ENCODE results near the gene OR2V1. TPM values are rescaled to one million over a fixed set of nuclear protein-coding genes. Genes with fewer than 3 reads are reported as not detected.

Gene OR2V1
- total RNA-seq, 4 donors from 2014 or later: not detected

GRCh38 chr5:181138258-181138657 is 7.3 kb upstream of the OR2V1 start:
- TF ChIP-seq, protein P1, sequence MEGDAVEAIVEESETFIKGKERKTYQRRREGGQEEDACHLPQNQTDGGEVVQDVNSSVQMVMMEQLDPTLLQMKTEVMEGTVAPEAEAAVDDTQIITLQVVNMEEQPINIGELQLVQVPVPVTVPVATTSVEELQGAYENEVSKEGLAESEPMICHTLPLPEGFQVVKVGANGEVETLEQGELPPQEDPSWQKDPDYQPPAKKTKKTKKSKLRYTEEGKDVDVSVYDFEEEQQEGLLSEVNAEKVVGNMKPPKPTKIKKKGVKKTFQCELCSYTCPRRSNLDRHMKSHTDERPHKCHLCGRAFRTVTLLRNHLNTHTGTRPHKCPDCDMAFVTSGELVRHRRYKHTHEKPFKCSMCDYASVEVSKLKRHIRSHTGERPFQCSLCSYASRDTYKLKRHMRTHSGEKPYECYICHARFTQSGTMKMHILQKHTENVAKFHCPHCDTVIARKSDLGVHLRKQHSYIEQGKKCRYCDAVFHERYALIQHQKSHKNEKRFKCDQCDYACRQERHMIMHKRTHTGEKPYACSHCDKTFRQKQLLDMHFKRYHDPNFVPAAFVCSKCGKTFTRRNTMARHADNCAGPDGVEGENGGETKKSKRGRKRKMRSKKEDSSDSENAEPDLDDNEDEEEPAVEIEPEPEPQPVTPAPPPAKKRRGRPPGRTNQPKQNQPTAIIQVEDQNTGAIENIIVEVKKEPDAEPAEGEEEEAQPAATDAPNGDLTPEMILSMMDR (IDR thresholded peaks at IDR 0.05; ENCODE audit: low read depth): no peak

- TF ChIP-seq, protein P1 (IDR thresholded peaks at IDR 0.05; ENCODE audit: low read depth): no peak
These were observed 5.5 kb upstream of the OR2V1 start for GRCh38 chr5:181136361-181136955.

DNA sequence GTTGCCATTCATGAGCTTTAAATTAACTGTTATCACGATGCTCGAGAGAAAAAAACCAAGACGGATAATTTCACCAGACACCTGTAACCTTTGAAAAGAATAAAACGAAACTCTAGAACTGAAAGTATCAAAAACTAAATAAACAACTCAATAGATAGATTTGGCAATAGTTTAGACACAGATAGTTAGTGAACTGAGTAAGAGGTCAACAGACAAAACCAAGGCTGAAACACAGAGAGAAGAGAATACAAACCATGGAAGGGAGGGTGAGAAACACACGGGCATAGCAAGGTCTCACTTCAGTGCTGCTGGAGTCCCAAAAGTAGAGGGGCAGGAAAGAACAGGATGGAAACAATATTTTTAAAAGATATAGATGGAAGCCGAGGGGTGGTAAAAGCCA is 3.3 kb upstream of the OR2V1 start:
- TF ChIP-seq, protein P1 (IDR thresholded peaks at IDR 0.05; ENCODE audit: low read depth): no peak

DNA sequence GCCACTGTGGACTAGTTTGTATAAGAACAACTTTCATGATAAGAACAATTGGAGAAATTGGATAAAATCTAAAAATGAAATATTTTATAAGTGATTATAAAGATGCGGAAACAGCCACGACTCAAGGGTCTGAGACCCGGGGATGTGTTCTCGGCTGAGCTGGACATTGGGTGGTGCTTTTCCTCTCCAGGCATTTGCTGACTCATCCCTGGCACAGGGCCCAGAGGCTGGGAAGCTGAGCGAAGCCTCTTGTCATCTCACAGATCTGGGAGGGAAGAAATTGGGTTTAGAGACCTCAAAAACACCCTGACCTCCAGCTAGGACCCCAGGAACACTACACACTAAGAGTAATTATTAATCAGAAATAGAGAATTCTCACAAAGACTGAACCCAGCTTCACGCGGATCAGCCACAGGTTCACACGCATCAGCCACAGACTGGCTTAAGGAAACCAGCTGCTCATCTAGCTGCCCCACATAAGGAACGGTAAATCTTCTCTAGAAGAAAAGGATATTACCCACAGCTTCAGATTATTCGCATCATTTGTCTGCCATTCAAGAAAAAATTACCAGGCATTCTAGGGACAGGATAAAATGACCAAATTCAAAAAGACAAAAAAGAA is 2.8 kb upstream of the OR2V1 start:
- TF ChIP-seq, protein P1 (IDR thresholded peaks at IDR 0.05; ENCODE audit: low read depth): no peak

DNA sequence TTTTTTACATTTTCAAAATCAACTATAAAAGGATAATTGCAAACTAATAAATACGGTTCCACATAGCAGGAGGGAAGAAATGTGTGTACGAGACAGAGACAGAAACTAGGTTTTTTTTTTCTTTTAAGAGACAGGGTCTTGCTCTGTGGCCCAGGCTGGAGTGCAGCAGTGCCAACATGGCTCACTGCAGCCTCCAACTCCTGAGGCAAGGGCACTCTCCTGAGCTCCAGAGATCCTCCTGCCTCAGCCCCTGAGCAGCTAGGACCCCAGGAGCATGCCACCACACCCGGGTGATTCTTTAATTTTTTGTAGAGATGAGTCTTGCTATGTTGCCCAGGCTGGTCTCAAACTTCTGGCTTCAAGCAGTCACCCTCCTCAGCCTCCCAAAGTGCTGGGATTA is 2.1 kb upstream of the OR2V1 start:
- TF ChIP-seq, protein P1 (IDR thresholded peaks at IDR 0.05; ENCODE audit: low read depth): no peak

DNA sequence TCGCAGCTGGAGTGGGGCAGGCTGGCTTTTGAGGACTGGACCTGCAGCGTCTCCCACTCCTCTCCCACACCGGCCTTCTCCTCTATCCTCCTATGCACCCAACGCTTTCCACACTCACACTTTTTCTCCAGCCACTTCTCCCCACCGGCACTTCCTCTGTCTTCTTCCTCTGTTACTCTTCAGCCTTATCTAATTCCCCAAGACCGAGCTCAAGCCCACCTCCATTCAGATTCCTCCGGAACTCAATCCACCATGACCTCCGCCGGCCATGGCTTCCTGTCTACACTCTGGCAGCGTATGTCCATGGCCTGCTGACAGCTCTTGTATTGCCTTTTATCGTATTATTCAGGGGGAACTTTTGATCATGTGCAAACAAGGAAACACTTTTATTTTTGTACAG is 545 bp upstream of the OR2V1 start:
- TF ChIP-seq, protein P1 (IDR thresholded peaks at IDR 0.05; ENCODE audit: low read depth): no peak

- TF ChIP-seq, protein P1 (IDR thresholded peaks at IDR 0.05; ENCODE audit: low read depth): no peak
These were observed 1.4 kb downstream of the OR2V1 start for GRCh38 chr5:181129601-181130000.

All from subcutaneous adipose tissue (tissue), 4 donors.